Left lung (tissue), 10 donors: ENCODE measurements around the gene DUS1L. TPM values are rescaled to one million over a fixed set of nuclear protein-coding genes. Genes with fewer than 3 reads are reported as not detected.

Experiments
- ATAC-seq: fragments of 200-7000 bp; cut with Tn5 transposase; one replicate; pipeline ENCODE4 v1.9.1; 2020; ENCODE audit warnings: moderate library complexity
- DNase-seq, 4 donors: peaks; one replicate each; pipeline ENCODE4 v3.0.0-alpha.2; 2013 to 2020
- H3K27ac ChIP-seq, 2 donors: fragments of 200-600 bp; sonication (generic) in 1 of 2; one replicate each; pipeline versions ENCODE4 v1.5.0 to v1.8.0; 2020 to 2021
- H3K27me3 ChIP-seq, 2 donors: fragments of 200-600 bp; sonication (generic) in 1 of 2; one replicate each; pipeline versions ENCODE4 v1.5.0 to v1.8.0; 2020 to 2021
- H3K36me3 ChIP-seq, 2 donors: fragments of 200-600 bp; sonication (generic) in 1 of 2; one replicate each; pipeline versions ENCODE4 v1.5.0 to v1.8.0; 2020 to 2021
- H3K4me1 ChIP-seq, 2 donors: fragments of 200-600 bp; one replicate each; pipeline ENCODE4 v1.8.0; 2021
- H3K4me3 ChIP-seq, 2 donors: fragments of 200-600 bp; sonication (generic) in 1 of 2; one replicate each; pipeline versions ENCODE4 v1.5.0 to v1.8.0; 2020 to 2021; ENCODE audit warnings: mild to moderate bottlenecking in 1 of 2
- H3K9me3 ChIP-seq, 2 donors: fragments of 200-600 bp; sonication (generic) in 1 of 2; one replicate each; pipeline versions ENCODE4 v1.5.0 to v1.8.0; 2020 to 2021
- intact Hi-C, 2 donors: fragments of 100-400 bp; cut with DNase I; formaldehyde crosslinking; loops; one replicate each; pipeline versions ENCODE4 v1.11.2 to v1.14.2; 2022
- polyA plus RNA-seq, 6 donors: library from polyadenylated mRNA; unstranded; fragments of 120-200 nt; gene quantifications; one replicate each; pipeline ENCODE4 v1.2.1, GENCODE V29; 2013; ENCODE audit not compliant: insufficient read length in 6 of 6
- total RNA-seq, 2 donors: library from RNA; stranded (reverse); fragmentation: NEBNext Ultra II Directional; extraction: Animal tissue kit (Norgen Biotek cat#: 25700); gene quantifications; one replicate each; pipeline ENCODE4 v1.2.1, GENCODE V29; 2021
- TF ChIP-seq, protein P1 (sequence below), 2 donors: fragments of 200-600 bp; sonication (generic) in 1 of 2; IDR thresholded peaks; one replicate each; pipeline versions ENCODE4 v1.5.0 to v1.8.0; 2021; ENCODE audit warnings: antibody characterized with exemption in 2 of 2
- donor health status: DM: no; HTN: yes; CAD: no.
- donor health status: DM: no; HTN: no; CAD: no.

Gene DUS1L
- total and polyA plus RNA-seq, 8 donors: 55.7 to 103 (median 74.0) TPM

GRCh38 chr17:82097919-82098168 is 32.2 kb upstream of the DUS1L start:
- TF ChIP-seq, protein P1, sequence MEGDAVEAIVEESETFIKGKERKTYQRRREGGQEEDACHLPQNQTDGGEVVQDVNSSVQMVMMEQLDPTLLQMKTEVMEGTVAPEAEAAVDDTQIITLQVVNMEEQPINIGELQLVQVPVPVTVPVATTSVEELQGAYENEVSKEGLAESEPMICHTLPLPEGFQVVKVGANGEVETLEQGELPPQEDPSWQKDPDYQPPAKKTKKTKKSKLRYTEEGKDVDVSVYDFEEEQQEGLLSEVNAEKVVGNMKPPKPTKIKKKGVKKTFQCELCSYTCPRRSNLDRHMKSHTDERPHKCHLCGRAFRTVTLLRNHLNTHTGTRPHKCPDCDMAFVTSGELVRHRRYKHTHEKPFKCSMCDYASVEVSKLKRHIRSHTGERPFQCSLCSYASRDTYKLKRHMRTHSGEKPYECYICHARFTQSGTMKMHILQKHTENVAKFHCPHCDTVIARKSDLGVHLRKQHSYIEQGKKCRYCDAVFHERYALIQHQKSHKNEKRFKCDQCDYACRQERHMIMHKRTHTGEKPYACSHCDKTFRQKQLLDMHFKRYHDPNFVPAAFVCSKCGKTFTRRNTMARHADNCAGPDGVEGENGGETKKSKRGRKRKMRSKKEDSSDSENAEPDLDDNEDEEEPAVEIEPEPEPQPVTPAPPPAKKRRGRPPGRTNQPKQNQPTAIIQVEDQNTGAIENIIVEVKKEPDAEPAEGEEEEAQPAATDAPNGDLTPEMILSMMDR (IDR thresholded peaks at IDR 0.05): peak in 1 of 2 donors; percentile 21
- Histone ChIP-seq H3K27ac (peak overlapping the region; percentile 91 to 92), H3K4me1 (peaks cover 18 to 55% of the 10 kb centered on the region in 2 donors), H3K36me3 (peaks cover 6 to 34% of the 10 kb centered on the region in 2 donors), H3K27me3 (no peaks in the 10 kb centered on the region), H3K4me3 (peak overlapping the region; percentile 80 to 90), H3K9me3 (no peaks in the 10 kb centered on the region)
- intact Hi-C loops: no loop called here
- no peak for DNase-seq
- no peak for ATAC-seq

DNA sequence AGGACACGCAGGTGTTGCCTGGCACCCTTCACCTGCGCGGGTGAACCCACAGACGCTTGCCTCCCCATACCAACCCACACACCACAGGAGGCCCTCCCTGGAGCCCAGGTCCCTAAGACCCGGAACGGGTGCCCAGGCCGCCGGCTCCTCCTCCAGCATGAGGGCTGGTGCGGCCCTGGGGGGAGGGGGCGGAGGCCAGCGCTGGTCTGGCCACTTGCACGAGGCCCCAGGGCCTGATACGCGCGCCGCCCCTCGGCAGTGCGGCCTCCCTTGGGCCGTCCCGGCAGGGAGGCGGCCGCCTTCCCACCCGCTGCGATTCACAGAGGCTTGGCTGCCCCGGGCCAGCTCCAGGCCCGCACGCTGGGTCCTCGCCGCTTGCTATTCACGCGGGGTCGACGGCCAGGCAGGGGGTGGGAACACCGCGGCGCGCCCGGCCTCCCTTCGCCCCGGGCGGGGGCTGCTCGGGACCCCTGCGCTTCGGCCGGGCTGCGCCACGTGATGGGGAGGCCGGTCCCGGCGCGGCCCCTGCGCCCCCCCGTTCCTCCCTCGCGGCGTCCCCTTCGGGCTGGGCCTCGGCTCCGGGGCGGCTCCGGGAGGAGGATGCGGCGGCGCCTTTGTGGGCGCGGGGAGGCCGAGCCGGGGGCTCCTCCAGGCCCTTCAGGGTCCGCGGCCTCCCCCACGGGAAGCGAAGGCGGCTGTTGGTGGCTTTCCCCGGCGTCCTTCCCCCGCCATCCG is 31.7 kb upstream of the DUS1L start:
- TF ChIP-seq, protein P1 (IDR thresholded peaks at IDR 0.05): no peak
- Histone ChIP-seq H3K27me3 (no peaks in the 10 kb centered on the region), H3K27ac (peak overlapping the region; percentile 91 to 92), H3K4me3 (peak overlapping the region; percentile 80 to 90), H3K4me1 (peaks cover 18 to 53% of the 10 kb centered on the region in 2 donors), H3K36me3 (peaks cover 8 to 39% of the 10 kb centered on the region in 2 donors), H3K9me3 (no peaks in the 10 kb centered on the region)
- peak in 2 of 4 donors; percentile 33 to 50 for DNase-seq
- intact Hi-C loops: no loop called here
- peak; percentile 14 for ATAC-seq

DNA sequence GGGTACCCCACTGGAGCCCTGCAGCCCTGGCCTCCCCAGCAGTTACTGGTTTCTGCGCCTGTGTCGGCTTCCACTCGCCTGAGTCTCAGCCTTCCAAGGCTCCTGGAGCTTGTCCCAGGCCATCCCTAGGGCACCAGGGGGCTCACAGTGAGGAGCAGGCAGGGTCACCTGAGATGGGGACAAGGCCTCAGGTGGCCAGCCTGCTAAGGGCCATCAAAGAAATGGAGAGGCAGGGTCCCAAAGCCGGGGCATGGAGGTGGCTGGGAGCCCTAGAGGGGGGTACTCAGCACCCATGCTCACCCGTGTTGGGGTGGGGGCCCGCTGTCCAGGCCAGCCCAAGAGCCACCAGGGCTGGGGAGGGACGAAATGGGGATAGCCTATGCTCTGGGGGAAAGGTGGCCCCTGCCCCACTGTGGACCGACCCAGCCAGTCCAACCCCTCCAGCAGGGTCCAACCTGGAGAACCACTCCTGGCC is 31.1 kb upstream of the DUS1L start:
- Histone ChIP-seq H3K27ac (peak overlapping the region; percentile 91 to 92), H3K36me3 (peaks cover 8 to 45% of the 10 kb centered on the region in 2 donors), H3K9me3 (no peaks in the 10 kb centered on the region), H3K4me1 (peaks cover 18 to 52% of the 10 kb centered on the region in 2 donors), H3K27me3 (no peaks in the 10 kb centered on the region), H3K4me3 (peak overlapping the region; percentile 80 to 90)
- DNase-seq (no peak), ATAC-seq (no peak)
- TF ChIP-seq, protein P1 (IDR thresholded peaks at IDR 0.05): no peak
- intact Hi-C loops: no loop called here

- TF ChIP-seq, protein P1 (IDR thresholded peaks at IDR 0.05): no peak
- Histone ChIP-seq H3K9me3 (no peaks in the 10 kb centered on the region), H3K4me1 (peaks cover 18 to 45% of the 10 kb centered on the region in 2 donors), H3K27me3 (no peaks in the 10 kb centered on the region), H3K36me3 (peaks cover 8 to 52% of the 10 kb centered on the region in 2 donors), H3K4me3 (peak overlapping the region; percentile 80 to 90), H3K27ac (no peak overlapping the region)
- no peak for DNase-seq
- no peak for ATAC-seq
- intact Hi-C loops: no loop called here
These were observed 30.4 kb upstream of the DUS1L start for GRCh38 chr17:82095777-82096708.
